A549 (cell line): ENCODE data around the gene H6PD. TPM values are rescaled to one million over a fixed set of nuclear protein-coding genes. Genes with fewer than 3 reads are reported as not detected.

Source experiments
- ATAC-seq, 2 experiments: fragments of 200-7000 bp in 1 of 2; fragments of >200 bp in 1 of 2; cut with Nextera tagmentation in 1 of 2; cut with Tn5 transposase in 1 of 2; 3 replicates each; pipeline versions ENCODE4 v1.8.0 to v1.9.1; 2018 to 2020; ENCODE audit warnings: mild to moderate bottlenecking in 1 of 2, moderate library complexity in 1 of 2
- CTCF ChIA-PET: fragments of 300-600 bp; sonication (Branson Sonifier 250); formaldehyde crosslinking; extraction: SDS; loops from one replicate; lab custom pipeline; 2021; ENCODE audit warnings: antibody characterized with exemption, inconsistent platforms; lab: Yijun Ruan, JAX
- POLR2A ChIA-PET: fragments of 350-600 bp; formaldehyde crosslinking; extraction: SDS; loops from one replicate; lab custom pipeline; 2021; ENCODE audit warnings: antibody characterized with exemption, inconsistent platforms; lab: Yijun Ruan, JAX
- DNase-seq, 2 experiments: peaks; one replicate each; pipeline versions ENCODE4 v3.0.0 to v3.0.0-alpha.2; 2011 to 2016; ENCODE audit warnings: low read depth in 1 of 2, low spot score in 1 of 2
- FAIRE-seq: peaks from 2 replicates; lab custom pipeline; 2011; peaks lifted over from hg19 to GRCh38; lab: Jason Lieb, UNC
- H3K27ac ChIP-seq, 2 experiments: fragments of >200 bp; sonication (Bioruptor Twin); formaldehyde crosslinking; 3 replicates each; pipeline ENCODE4 v1.5.1; 2016 to 2017
- H3K4me1 ChIP-seq: fragments of >200 bp; sonication (Bioruptor Twin); formaldehyde crosslinking; 3 replicates; pipeline ENCODE4 v1.6.1; 2016
- H3K4me2 ChIP-seq: fragments of >200 bp; sonication (Bioruptor Twin); formaldehyde crosslinking; 3 replicates; pipeline ENCODE4 v1.6.1; 2016
- H3K4me3 ChIP-seq: fragments of >200 bp; sonication (Bioruptor Twin); formaldehyde crosslinking; 3 replicates; pipeline ENCODE4 v1.5.1; 2016
- H3K9me3 ChIP-seq: fragments of >200 bp; sonication (Bioruptor Twin); formaldehyde crosslinking; 3 replicates; pipeline ENCODE4 v1.6.1; 2016
- BCL3 ChIP-seq: fragments of >200 bp; sonication (Bioruptor Twin); formaldehyde crosslinking; IDR thresholded peaks from 3 replicates; pipeline ENCODE4 v1.6.1; 2016
- CTCF ChIP-seq: fragments of >200 bp; sonication (Bioruptor Twin); formaldehyde crosslinking; IDR thresholded peaks from 3 replicates; pipeline ENCODE4 v1.5.1; 2016
- E2F6 ChIP-seq: IDR thresholded peaks from 2 replicates; pipeline ENCODE4 v1.6.1; 2012; ENCODE audit warnings: low read depth, borderline replicate concordance
- EHF ChIP-seq: fragments of 250-450 bp; sonication (Bioruptor Pico); IDR thresholded peaks from 2 replicates; pipeline ENCODE4 v1.5.0; 2020; ENCODE audit warnings: mild to moderate bottlenecking
- FOSL2 ChIP-seq, 2 experiments: fragments of 450-650 bp in 1 of 2; fragments of >200 bp in 1 of 2; sonication (Bioruptor Twin) in 1 of 2; formaldehyde crosslinking; IDR thresholded peaks; 2 replicates each; pipeline versions ENCODE4 v1.5.0 to v1.6.1; 2016 to 2020; ENCODE audit warnings: mild to moderate bottlenecking in 1 of 2, moderate library complexity in 1 of 2
- GATA3 ChIP-seq: IDR thresholded peaks from 2 replicates; pipeline ENCODE4 v1.6.1; 2012; ENCODE audit warnings: borderline replicate concordance
- HDAC2 ChIP-seq: fragments of 200-600 bp; sonication (generic); IDR thresholded peaks from 2 replicates; pipeline ENCODE4 v1.6.1; 2016
- HMGXB4 ChIP-seq: fragments of 250-450 bp; sonication (Bioruptor Pico); IDR thresholded peaks from 2 replicates; pipeline ENCODE4 v1.5.0; 2021; ENCODE audit warnings: mild to moderate bottlenecking, moderate library complexity, borderline replicate concordance
- HOXB13 ChIP-seq: fragments of 250-450 bp; sonication (Bioruptor Pico); IDR thresholded peaks from 2 replicates; pipeline ENCODE4 v1.5.0; 2020; ENCODE audit warnings: low read depth, mild to moderate bottlenecking, moderate library complexity
- JUNB ChIP-seq: fragments of >200 bp; sonication (Bioruptor Twin); formaldehyde crosslinking; IDR thresholded peaks from 2 replicates; pipeline ENCODE4 v1.6.1; 2016
- MAZ ChIP-seq: fragments of 150-350 bp; IDR thresholded peaks from 2 replicates; pipeline ENCODE4 v1.6.1; 2014; ENCODE audit warnings: antibody characterized with exemption, low read depth, low read length, borderline replicate concordance
- PHF8 ChIP-seq: fragments of 200-600 bp; sonication (generic); IDR thresholded peaks from 2 replicates; pipeline ENCODE4 v1.6.1; 2016; ENCODE audit warnings: low read depth, mild to moderate bottlenecking, antibody characterized with exemption, moderate library complexity, borderline replicate concordance
- RARB ChIP-seq: fragments of 250-450 bp; sonication (Bioruptor Pico); IDR thresholded peaks from 2 replicates; pipeline ENCODE4 v1.8.0; 2021; ENCODE audit warnings: mild to moderate bottlenecking, moderate library complexity
- RCOR1 ChIP-seq: fragments of 150-350 bp; IDR thresholded peaks from 2 replicates; pipeline ENCODE4 v1.6.1; 2014; ENCODE audit warnings: antibody characterized with exemption, low read length, low read depth
- REST ChIP-seq: fragments of 200-600 bp; sonication (generic); IDR thresholded peaks from 2 replicates; pipeline ENCODE4 v1.6.1; 2016; ENCODE audit warnings: antibody characterized with exemption, mild to moderate bottlenecking, moderate library complexity
- RNF2 ChIP-seq: fragments of 200-600 bp; sonication (generic); IDR thresholded peaks from 2 replicates; pipeline ENCODE4 v1.6.1; 2016; ENCODE audit warnings: low read depth, mild to moderate bottlenecking, antibody characterized with exemption, moderate library complexity, borderline replicate concordance
- TP53 ChIP-seq: fragments of 250-450 bp; sonication (Bioruptor Pico); IDR thresholded peaks from 2 replicates; pipeline ENCODE4 v1.5.0; 2021; ENCODE audit warnings: mild to moderate bottlenecking, moderate library complexity
- ZSCAN20 ChIP-seq: fragments of 250-450 bp; sonication (Bioruptor Pico); IDR thresholded peaks from 2 replicates; pipeline ENCODE4 v1.8.0; 2022; ENCODE audit warnings: mild to moderate bottlenecking, moderate library complexity
- WGBS: methylation state at CpG from one replicate; pipeline ENCODE4 v1.1.6; 2017; ENCODE audit errors: missing lambda C conversion rate; 5-methylcytosine and 5-hydroxymethylcytosine counted together
- polyA plus RNA-seq, 4 experiments: library from polyadenylated mRNA; depleted of rRNA in 3 of 4; stranded (reverse); fragments of >200 nt; fragmentation: RNase III in 1 of 4; extraction: RNeasy Plus Mini Kit Qiagen cat#74134 plus additional on column Dnase treatment in 1 of 4; gene quantifications; 2 replicates in 3 of 4; 3 replicates in 1 of 4; pipeline ENCODE4 v1.2.3, GENCODE V29; 2011 to 2017

H6PD gene
- polyA plus RNA-seq, 2 of the 4 experiments (the other 2 are of a cell fraction): 6.0 to 7.9 TPM

GRCh38 chr1:9243066-9243739 lies 8.6 kb downstream of the H6PD start:
- CTCF ChIA-PET: interaction anchor here (0.9 to 1.1 kb wide), 3 partner anchors 24 to 212 kb away, joined by 3 read pairs; no protein-coding TSS in a partner anchor
- no peak overlapping the region for H3K4me2 ChIP-seq
- POLR2A ChIA-PET: no interaction called here
- no peaks in the 10 kb centered on the region for H3K9me3 ChIP-seq
- ATAC-seq: no peak
- no peak for FAIRE-seq
- 97% methylated on average over 9 of the region's 9 CpGs for WGBS
- TF ChIP-seq REST (no peak), FOSL2 (IDR thresholded peaks at IDR 0.05) (no peak), FOSL2 (CRISPR knock-in tag; IDR thresholded peaks at IDR 0.05) (no peak), MAZ (no peak), GATA3 (no peak), RCOR1 (no peak), RNF2 (no peak), CTCF (no peak), HDAC2 (no peak), TP53 (CRISPR knock-in tag) (no peak), PHF8 (no peak), BCL3 (no peak), EHF (no peak), RARB (CRISPR knock-in tag) (no peak)
- no peak for DNase-seq
- no peak overlapping the region for H3K4me3 ChIP-seq
- peaks cover 9% of the 10 kb centered on the region; the same call in 2 of the 3 replicates for H3K4me1 ChIP-seq
- no peak overlapping the region for H3K27ac ChIP-seq

GRCh38 chr1:9244501-9245229 lies 10.1 kb downstream of the H6PD start:
- no peaks in the 10 kb centered on the region for H3K9me3 ChIP-seq
- CTCF ChIA-PET: interaction anchor here (0.6 to 1.2 kb wide), 5 partner anchors 11 to 385 kb away, joined by 3 to 6 read pairs (median 3); partner anchors contain the start of gene H6PD

More at GRCh38 chr1:9244501-9245229, 10.1 kb downstream of the H6PD start:
- ATAC-seq: no peak
- DNase-seq: no peak
- no peak for TF ChIP-seq HMGXB4 (CRISPR knock-in tag)
- TF ChIP-seq E2F6: no peak
- no peak for TF ChIP-seq HOXB13 (CRISPR knock-in tag)
- no peak for TF ChIP-seq ZSCAN20 (CRISPR knock-in tag)
- no peak for TF ChIP-seq JUNB
- TF ChIP-seq, all 56 proteins: peak for 0
- Histone ChIP-seq H3K4me1 (peaks cover 3% of the 10 kb centered on the region; the same call in 2 of the 3 replicates), H3K4me3 (no peak overlapping the region), H3K27ac (no peak overlapping the region), H3K4me2 (no peak overlapping the region)
- POLR2A ChIA-PET: interaction anchor here (0.6 kb wide), 1 partner anchor 15 kb away, joined by 3 read pairs; no protein-coding TSS in a partner anchor
- 74% methylated on average over 6 of the region's 9 CpGs for WGBS
- FAIRE-seq: no peak
